H1 (cell line): Measurements from ENCODE around the gene NCSTN.

ENCODE experiments used
- ATF3 ChIP-seq: IDR thresholded peaks from 2 replicates; pipeline ENCODE4 v1.6.1; 2011; ENCODE audit warnings: low read depth, mild to moderate bottlenecking, low read length; ENCODE audit not compliant: insufficient read depth
- BRCA1 ChIP-seq: IDR thresholded peaks from 2 replicates; pipeline ENCODE4 v1.6.1; 2012; ENCODE audit warnings: low read depth, low read length, improper control_type of control experiment
- CTCF ChIP-seq, 3 experiments: IDR thresholded peaks; 1 replicate in 2 of 3; 2 replicates in 1 of 3; pipeline versions ENCODE4 v1.5.1 to v1.6.1; 2011; ENCODE audit warnings: low read length in 3 of 3, mild to moderate bottlenecking in 3 of 3, inconsistent platforms in 2 of 3, low read depth in 1 of 3, moderate library complexity in 1 of 3; ENCODE audit not compliant: insufficient read depth in 1 of 3; ENCODE audit errors: control extremely low read depth in 1 of 3
- EP300 ChIP-seq, 2 experiments: IDR thresholded peaks; 1 replicate in 1 of 2; 2 replicates in 1 of 2; pipeline ENCODE4 v1.6.1; 2011 to 2012; ENCODE audit warnings: low read depth in 2 of 2, low read length in 2 of 2, mild to moderate bottlenecking in 2 of 2, borderline replicate concordance in 1 of 2, inconsistent platforms in 1 of 2, moderate library complexity in 1 of 2
- GABPA ChIP-seq: IDR thresholded peaks from 2 replicates; pipeline ENCODE4 v1.6.1; 2011; ENCODE audit warnings: mild to moderate bottlenecking, low read length, moderate library complexity, borderline replicate concordance; ENCODE audit not compliant: insufficient read depth
- KDM1A ChIP-seq: fragments of 200-600, 300-600 bp; sonication (generic); IDR thresholded peaks from 2 replicates; pipeline ENCODE4 v1.7.1; 2016; ENCODE audit warnings: mild to moderate bottlenecking, low read length, borderline replicate concordance
- MAX ChIP-seq: IDR thresholded peaks from 2 replicates; pipeline ENCODE4 v1.6.1; 2012; ENCODE audit warnings: inconsistent platforms
- PHF8 ChIP-seq: fragments of 200-600 bp; sonication (generic); conservative IDR thresholded peaks from 2 replicates; pipeline ENCODE4 v1.7.1; 2012; ENCODE audit warnings: low read depth, mild to moderate bottlenecking, inconsistent platforms, low read length, moderate library complexity
- POLR2A ChIP-seq, 2 experiments: IDR thresholded peaks; 1 replicate in 1 of 2; 2 replicates in 1 of 2; pipeline ENCODE4 v1.6.1; 2011; ENCODE audit warnings: low read depth in 2 of 2, low read length in 2 of 2, mild to moderate bottlenecking in 2 of 2; ENCODE audit errors: control extremely low read depth in 1 of 2
- RAD21 ChIP-seq, 2 experiments: IDR thresholded peaks in 1 of 2; conservative IDR thresholded peaks in 1 of 2; 2 replicates each; pipeline ENCODE4 v1.6.1; 2011; ENCODE audit warnings: low read depth in 2 of 2, low read length in 2 of 2, improper control_type of control experiment in 1 of 2, inconsistent platforms in 1 of 2, mild to moderate bottlenecking in 1 of 2, moderate library complexity in 1 of 2
- SAP30 ChIP-seq: fragments of 300-600 bp; sonication (generic); IDR thresholded peaks from 2 replicates; pipeline ENCODE4 v1.7.1; 2012; ENCODE audit warnings: low read length, moderate library complexity, mild to moderate bottlenecking, inconsistent platforms; ENCODE audit not compliant: insufficient read depth, insufficient replicate concordance
- SP1 ChIP-seq: IDR thresholded peaks from 2 replicates; pipeline ENCODE4 v1.6.1; 2011; ENCODE audit warnings: low read depth, low read length
- ZNF274 ChIP-seq: IDR thresholded peaks from 2 replicates; pipeline ENCODE4 v1.7.0; 2012; ENCODE audit warnings: low read length, borderline replicate concordance; ENCODE audit errors: extremely low read depth

GRCh38 chr1:160307118-160307791 lies 35.9 kb upstream of the NCSTN start:
- TF ChIP-seq SAP30 (no peak), CTCF (IDR thresholded peaks at IDR 0.05; ENCODE audit: control extremely low read depth in 1 of 3, insufficient read depth in 1 of 3, low read depth in 1 of 3, low read length in 3 of 3) (no peak), ATF3 (no peak), ZNF274 (no peak), KDM1A (no peak), PHF8 (no peak), EP300 (IDR thresholded peaks at IDR 0.05; ENCODE audit: borderline replicate concordance in 1 of 2, low read depth in 2 of 2, low read length in 2 of 2) (no peak), SP1 (no peak), POLR2A (IDR thresholded peaks at IDR 0.05; ENCODE audit: control extremely low read depth in 1 of 2, low read depth in 2 of 2, low read length in 2 of 2) (no peak), RAD21 (IDR thresholded peaks at IDR 0.05 in 1 of 2, conservative IDR thresholded peaks at IDR 0.05 in 1 of 2; ENCODE audit: low read depth in 2 of 2, low read length in 2 of 2) (no peak), GABPA (no peak), BRCA1 (no peak), MAX (no peak)
